SK-N-SH (cell line): ENCODE data around the gene RAB3IL1. TPM values are rescaled to one million over a fixed set of nuclear protein-coding genes. Genes with fewer than 3 reads are reported as not detected.
"Not testable (repeated sequence)": the region's sequence is repeated elsewhere in the genome, so short reads cannot be mapped to it uniquely, and the experiment has no call there.

Source experiments
- CTCF ChIA-PET: fragments of 300-600, 350-600 bp; formaldehyde crosslinking; extraction: SDS; loops from one replicate; lab custom pipeline; 2021; lab: Yijun Ruan, JAX
- POLR2A ChIA-PET: fragments of 350-600 bp; sonication (Branson Sonifier 250); formaldehyde crosslinking; extraction: SDS; loops from one replicate; lab custom pipeline; 2020; ENCODE audit warnings: antibody characterized with exemption, inconsistent platforms; lab: Yijun Ruan, JAX
- DNase-seq: peaks from one replicate; pipeline ENCODE4 v3.0.0; 2012
- H2AFZ ChIP-seq: fragments of 200-600 bp; sonication (generic); 2 replicates; pipeline ENCODE4 v1.8.1; 2016; ENCODE audit warnings: antibody characterized with exemption, mild to moderate bottlenecking, low read depth
- H3F3A ChIP-seq: fragments of 200-600 bp; sonication (generic); replicated peaks from 2 replicates; pipeline ENCODE3; 2016; ENCODE audit warnings: antibody characterized with exemption, mild to moderate bottlenecking; ENCODE audit not compliant: insufficient read depth
- H3K27ac ChIP-seq, 2 experiments: fragments of 200-500 bp in 1 of 2; fragments of 200-600 bp in 1 of 2; sonication (Bioruptor generic) in 1 of 2; sonication (generic), shearing (Covaris generic) in 1 of 2; 2 replicates each; pipeline versions ENCODE4 v1.5.1 to v1.6.1; 2014 to 2016; ENCODE audit warnings: low read depth in 2 of 2, inconsistent platforms in 1 of 2, low read length in 1 of 2, mild to moderate bottlenecking in 1 of 2, mixed read lengths in 1 of 2
- H3K27me3 ChIP-seq: fragments of 200-600 bp; sonication (generic), shearing (Covaris generic); 2 replicates; pipeline ENCODE4 v1.6.1; 2016; ENCODE audit warnings: mixed run types; ENCODE audit not compliant: insufficient read depth
- H3K36me3 ChIP-seq, 2 experiments: fragments of 200-500 bp in 1 of 2; fragments of 200-600 bp in 1 of 2; sonication (Bioruptor generic) in 1 of 2; sonication (generic) in 1 of 2; replicated peaks in 1 of 2; 2 replicates each; pipeline versions ENCODE3 to v1.5.1; 2014 to 2016; ENCODE audit warnings: low read length in 1 of 2, mild to moderate bottlenecking in 1 of 2; ENCODE audit not compliant: insufficient read depth in 2 of 2, control insufficient read depth in 1 of 2
- H3K4me1 ChIP-seq, 2 experiments: fragments of 200-500 bp in 1 of 2; fragments of 200-600 bp in 1 of 2; sonication (Bioruptor generic) in 1 of 2; sonication (generic), shearing (Covaris generic) in 1 of 2; 2 replicates each; pipeline versions ENCODE4 v1.5.1 to v1.6.1; 2014 to 2016; ENCODE audit warnings: low read depth in 1 of 2, low read length in 1 of 2, mixed run types in 1 of 2; ENCODE audit not compliant: insufficient read depth in 2 of 2, control insufficient read depth in 1 of 2
- H3K4me2 ChIP-seq: fragments of 200-600 bp; sonication (generic), shearing (Covaris generic); 2 replicates; pipeline ENCODE4 v1.6.1; 2017; ENCODE audit warnings: mixed run types
- H3K4me3 ChIP-seq, 2 experiments: fragments of 200-500 bp in 1 of 2; fragments of 200-600 bp in 1 of 2; sonication (Bioruptor generic) in 1 of 2; sonication (generic), shearing (Covaris generic) in 1 of 2; 2 replicates each; pipeline versions ENCODE4 v1.5.1 to v1.8.1; 2014 to 2016; ENCODE audit warnings: low read depth in 2 of 2, inconsistent platforms in 1 of 2, low read length in 1 of 2, mild to moderate bottlenecking in 1 of 2, mixed read lengths in 1 of 2, moderate library complexity in 1 of 2
- H3K79me2 ChIP-seq: fragments of 200-600 bp; sonication (generic); 2 replicates; pipeline ENCODE4 v1.8.1; 2017; ENCODE audit warnings: mild to moderate bottlenecking; ENCODE audit not compliant: insufficient read depth
- H3K9ac ChIP-seq: fragments of 200-600 bp; sonication (generic); 2 replicates; pipeline ENCODE4 v1.6.1; 2017; ENCODE audit warnings: mixed run types
- H3K9me2 ChIP-seq: fragments of 200-600 bp; sonication (generic); 2 replicates; pipeline ENCODE4 v1.6.1; 2017; ENCODE audit warnings: mixed run types
- H3K9me3 ChIP-seq: fragments of 200-600 bp; sonication (generic); 2 replicates; pipeline ENCODE4 v1.6.1; 2017; ENCODE audit warnings: mixed run types, mild to moderate bottlenecking, moderate library complexity
- H4K20me1 ChIP-seq: fragments of 200-600 bp; sonication (generic); 2 replicates; pipeline ENCODE4 v1.6.1; 2017; ENCODE audit warnings: mild to moderate bottlenecking, mixed run types; ENCODE audit not compliant: insufficient read depth
- ELF1 ChIP-seq: IDR thresholded peaks from 2 replicates; pipeline ENCODE4 v1.4.0; 2012
- EP300 ChIP-seq, 2 experiments: IDR thresholded peaks; 2 replicates each; pipeline versions ENCODE4 v1.4.0 to v1.6.1; 2012; ENCODE audit warnings: borderline replicate concordance in 1 of 2, low read depth in 1 of 2, low read length in 1 of 2
- FOXJ3 ChIP-seq: sonication (generic); formaldehyde crosslinking; IDR thresholded peaks from 2 replicates; pipeline ENCODE4 v1.5.1; 2020; ENCODE audit warnings: mild to moderate bottlenecking, missing genetic modification reagents
- GATA2 ChIP-seq: sonication (generic); formaldehyde crosslinking; IDR thresholded peaks from 2 replicates; pipeline ENCODE4 v1.5.0; 2020; ENCODE audit warnings: mild to moderate bottlenecking, missing genetic modification reagents
- JUND ChIP-seq: IDR thresholded peaks from 2 replicates; pipeline ENCODE4 v1.4.0; 2012
- POLR2AphosphoS5 ChIP-seq: IDR thresholded peaks from 2 replicates; pipeline ENCODE4 v1.6.1; 2012; ENCODE audit warnings: low read depth, low read length
- RAD21 ChIP-seq: IDR thresholded peaks from 2 replicates; pipeline ENCODE4 v1.6.1; 2012; ENCODE audit warnings: mild to moderate bottlenecking, low read length
- SMC3 ChIP-seq: IDR thresholded peaks from 2 replicates; pipeline ENCODE4 v1.6.1; 2012; ENCODE audit warnings: low read depth, low read length, improper control_type of control experiment
- TEAD4 ChIP-seq: IDR thresholded peaks from 2 replicates; pipeline ENCODE4 v1.4.0; 2012; ENCODE audit warnings: mild to moderate bottlenecking, borderline replicate concordance; ENCODE audit not compliant: insufficient read depth
- YY1 ChIP-seq: IDR thresholded peaks from 2 replicates; pipeline ENCODE4 v1.4.0; 2012; ENCODE audit warnings: low read depth, mild to moderate bottlenecking
- WGBS: methylation state at CpG from one replicate; pipeline ENCODE4 v1.1.6; 2017; ENCODE audit warnings: low lambda C conversion rate; 5-methylcytosine and 5-hydroxymethylcytosine counted together
- polyA plus RNA-seq, 3 experiments: library from polyadenylated mRNA; depleted of rRNA; stranded (reverse); fragments of >200 nt; gene quantifications; 2 replicates each; pipeline ENCODE4 v1.2.3, GENCODE V29; 2012
- TF ChIP-seq, protein P1 (sequence below): fragments of 150-350 bp; IDR thresholded peaks from 2 replicates; pipeline ENCODE4 v1.6.1; 2017; ENCODE audit warnings: antibody characterized with exemption, low read length, low read depth, borderline replicate concordance
- TF ChIP-seq, protein P2 (sequence below): IDR thresholded peaks from 2 replicates; pipeline ENCODE4 v1.4.0; 2012; ENCODE audit warnings: low read depth, borderline replicate concordance

Gene RAB3IL1
- polyA plus RNA-seq, 1 of the 3 experiments (the other 2 are of a cell fraction), result 10.2 TPM

DNA sequence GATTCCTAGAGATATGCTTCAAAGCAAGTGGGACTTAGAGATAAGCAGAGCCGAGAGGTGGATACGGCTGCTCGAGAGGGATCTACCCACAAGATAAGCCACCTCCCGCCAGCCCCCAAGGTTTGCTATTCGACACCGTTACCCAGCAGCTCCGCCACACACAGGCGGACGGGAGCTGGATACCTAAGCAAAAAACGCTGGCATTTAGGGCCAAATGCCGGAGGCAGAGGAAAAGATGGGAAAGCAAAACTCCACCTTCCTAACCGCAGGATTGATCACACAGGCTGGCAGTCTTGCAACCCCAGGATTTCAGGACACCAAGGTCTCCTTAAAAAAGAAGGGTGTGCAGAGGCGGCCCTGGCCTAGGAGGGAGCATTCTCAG lies 49.4 kb upstream of the RAB3IL1 start:
- Histone ChIP-seq H3K4me2 (peak overlapping the region; percentile 88), H3K4me3 (peak overlapping the region; percentile 99), H3K27ac (peak overlapping the region; percentile 94 to 97), H3K9me2 (no peaks in the 10 kb centered on the region), H3K27me3 (no peaks in the 10 kb centered on the region), H3K79me2 (peaks cover 43% of the 10 kb centered on the region), H3F3A (peaks cover 68% of the 10 kb centered on the region), H3K4me1 (peaks cover 37 to 49% of the 10 kb centered on the region in 2 experiments), H3K9me3 (no peaks in the 10 kb centered on the region), H2AFZ (no peak overlapping the region), H3K36me3 (peaks cover 31 to 34% of the 10 kb centered on the region in 2 experiments), H3K9ac (peak overlapping the region; percentile 95), H4K20me1 (peaks cover 44% of the 10 kb centered on the region)
- under 1% methylated on average over 13 of the region's 13 CpGs for WGBS
- ChIA-PET POLR2A (interaction anchor here (0.6 to 5.2 kb wide), 7 partner anchors 10 to 115 kb away, joined by 3 to 76 read pairs (median 15); partner anchors contain the start of gene BEST1), CTCF (interaction anchor here (1.3 to 11.7 kb wide), 5 partner anchors 10 to 141 kb away, joined by 5 to 64 read pairs (median 46); no protein-coding TSS in a partner anchor)
- DNase-seq, result peak; percentile 45
- TF ChIP-seq POLR2AphosphoS5, result 0 out of 2 replicates have a peak, but pooled peaks have one; percentile 11
- TF ChIP-seq GATA2, result no peak
- TF ChIP-seq FOXJ3 (CRISPR knock-in tag), result no peak
- no peak for TF ChIP-seq RAD21
- no peak for TF ChIP-seq SMC3
- no peak for TF ChIP-seq ELF1

DNA sequence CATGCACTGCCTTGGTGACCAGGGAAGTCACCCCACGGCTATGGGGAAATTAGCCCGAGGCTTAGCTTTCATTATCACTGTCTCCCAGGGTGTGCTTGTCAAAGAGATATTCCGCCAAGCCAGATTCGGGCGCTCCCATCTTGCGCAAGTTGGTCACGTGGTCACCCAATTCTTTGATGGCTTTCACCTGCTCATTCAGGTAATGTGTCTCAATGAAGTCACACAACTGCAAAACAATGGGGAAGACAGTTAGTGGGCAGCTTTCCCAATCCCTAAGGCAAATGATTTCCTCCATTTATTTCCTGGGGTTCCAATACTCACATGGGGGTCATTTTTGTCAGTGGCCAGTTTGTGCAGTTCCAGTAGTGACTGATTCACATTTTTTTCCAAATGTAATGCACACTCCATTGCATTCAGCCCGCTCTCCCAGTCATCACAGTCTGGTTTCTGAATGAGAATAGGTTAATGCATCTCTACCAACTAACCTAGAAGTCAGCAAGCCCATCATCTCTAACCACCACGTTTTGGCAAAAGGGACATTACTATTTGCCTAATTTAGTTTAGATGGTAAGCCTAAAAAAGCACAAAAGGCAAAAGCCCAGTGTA lies 47.4 kb upstream of the RAB3IL1 start:
- WGBS, result 76% methylated on average over 9 of the region's 9 CpGs
- peak overlapping the region; percentile 99 for H3K4me3 ChIP-seq
- peaks cover 27 to 30% of the 10 kb centered on the region in 2 experiments for H3K4me1 ChIP-seq
- peaks cover 44% of the 10 kb centered on the region for H4K20me1 ChIP-seq
- H3K36me3 ChIP-seq, result peaks cover 31 to 34% of the 10 kb centered on the region in 2 experiments
- H3K27me3 ChIP-seq, DNase-seq, H2AFZ ChIP-seq, H3K9me3 ChIP-seq, H3K27ac ChIP-seq, H3K9me2 ChIP-seq: not testable (repeated sequence)
- peak overlapping the region; percentile 88 for H3K4me2 ChIP-seq
- ChIA-PET POLR2A (interaction anchor here (1.4 to 5.2 kb wide), 3 partner anchors 14 to 15 kb away, joined by 4 to 76 read pairs (median 18); partner anchors contain the start of gene BEST1), CTCF (interaction anchor here (1.5 to 11.7 kb wide), 5 partner anchors 15 to 143 kb away, joined by 6 to 64 read pairs (median 7); no protein-coding TSS in a partner anchor)
- peaks cover 50% of the 10 kb centered on the region for H3F3A ChIP-seq
- peaks cover 43% of the 10 kb centered on the region for H3K79me2 ChIP-seq
- H3K9ac ChIP-seq, result peak overlapping the region; percentile 95; the same call in 1 of the 2 replicates

DNA sequence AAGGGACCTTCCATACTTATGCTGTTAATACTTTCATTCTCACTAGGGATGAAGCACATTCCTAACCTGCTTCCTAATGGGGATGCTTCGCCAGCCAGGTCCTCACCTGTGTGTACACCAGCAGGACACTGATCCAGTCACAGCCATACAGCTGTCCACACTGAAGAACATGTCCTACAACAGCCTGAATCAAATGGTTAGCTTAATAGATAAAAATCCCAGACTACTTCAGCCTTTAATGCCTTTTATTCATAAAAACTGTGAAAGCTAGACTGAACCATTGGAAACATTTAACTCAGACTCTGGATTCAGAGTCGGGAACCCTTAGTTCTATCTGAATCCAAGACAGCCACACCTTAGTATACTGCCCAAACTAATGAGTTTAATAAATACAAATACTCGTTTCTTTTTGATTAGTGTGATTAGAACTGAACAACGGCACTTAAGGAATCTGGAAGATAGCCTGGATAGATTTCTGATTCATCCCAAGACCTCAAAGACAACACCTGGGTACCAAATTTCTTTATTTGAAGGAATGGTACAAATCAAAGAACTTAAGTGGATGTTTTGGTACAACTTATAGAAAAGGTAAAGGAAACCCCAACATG lies 46.8 kb upstream of the RAB3IL1 start:
- TF ChIP-seq TEAD4 (no peak), EP300 (IDR thresholded peaks at IDR 0.05; ENCODE audit: borderline replicate concordance in 1 of 2, low read depth in 1 of 2, low read length in 1 of 2) (no peak), YY1 (no peak), JUND (no peak)
- TF ChIP-seq, protein P1, sequence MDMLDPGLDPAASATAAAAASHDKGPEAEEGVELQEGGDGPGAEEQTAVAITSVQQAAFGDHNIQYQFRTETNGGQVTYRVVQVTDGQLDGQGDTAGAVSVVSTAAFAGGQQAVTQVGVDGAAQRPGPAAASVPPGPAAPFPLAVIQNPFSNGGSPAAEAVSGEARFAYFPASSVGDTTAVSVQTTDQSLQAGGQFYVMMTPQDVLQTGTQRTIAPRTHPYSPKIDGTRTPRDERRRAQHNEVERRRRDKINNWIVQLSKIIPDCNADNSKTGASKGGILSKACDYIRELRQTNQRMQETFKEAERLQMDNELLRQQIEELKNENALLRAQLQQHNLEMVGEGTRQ, result no peak
- TF ChIP-seq, protein P2, sequence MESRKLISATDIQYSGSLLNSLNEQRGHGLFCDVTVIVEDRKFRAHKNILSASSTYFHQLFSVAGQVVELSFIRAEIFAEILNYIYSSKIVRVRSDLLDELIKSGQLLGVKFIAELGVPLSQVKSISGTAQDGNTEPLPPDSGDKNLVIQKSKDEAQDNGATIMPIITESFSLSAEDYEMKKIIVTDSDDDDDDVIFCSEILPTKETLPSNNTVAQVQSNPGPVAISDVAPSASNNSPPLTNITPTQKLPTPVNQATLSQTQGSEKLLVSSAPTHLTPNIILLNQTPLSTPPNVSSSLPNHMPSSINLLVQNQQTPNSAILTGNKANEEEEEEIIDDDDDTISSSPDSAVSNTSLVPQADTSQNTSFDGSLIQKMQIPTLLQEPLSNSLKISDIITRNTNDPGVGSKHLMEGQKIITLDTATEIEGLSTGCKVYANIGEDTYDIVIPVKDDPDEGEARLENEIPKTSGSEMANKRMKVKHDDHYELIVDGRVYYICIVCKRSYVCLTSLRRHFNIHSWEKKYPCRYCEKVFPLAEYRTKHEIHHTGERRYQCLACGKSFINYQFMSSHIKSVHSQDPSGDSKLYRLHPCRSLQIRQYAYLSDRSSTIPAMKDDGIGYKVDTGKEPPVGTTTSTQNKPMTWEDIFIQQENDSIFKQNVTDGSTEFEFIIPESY, result no peak
- Histone ChIP-seq H3K4me3 (peak overlapping the region in 1 of 2 experiments; percentile 99; a peak in 1 of 4 replicates), H3K27me3 (no peaks in the 10 kb centered on the region), H3K9ac (no peak overlapping the region), H3F3A (peaks cover 44% of the 10 kb centered on the region), H3K4me2 (peak overlapping the region; percentile 88), H3K27ac (peak overlapping the region in 1 of 2 experiments; percentile 13; a peak in 1 of 4 replicates), H3K79me2 (peaks cover 43% of the 10 kb centered on the region), H4K20me1 (peaks cover 44% of the 10 kb centered on the region), H2AFZ (no peak overlapping the region), H3K9me2 (no peaks in the 10 kb centered on the region), H3K9me3 (no peaks in the 10 kb centered on the region), H3K36me3 (peaks cover 31 to 34% of the 10 kb centered on the region in 2 experiments), H3K4me1 (peaks cover 24 to 27% of the 10 kb centered on the region in 2 experiments)
- 84% methylated on average over 4 of the region's 4 CpGs for WGBS
- DNase-seq, result no peak
- ChIA-PET CTCF (interaction anchor here (1.9 to 11.7 kb wide), 4 partner anchors 17 to 118 kb away, joined by 7 to 64 read pairs (median 31); no protein-coding TSS in a partner anchor), POLR2A (interaction anchor here (1.4 to 3.0 kb wide), 2 partner anchors 13 to 14 kb away, joined by 4 to 18 read pairs; partner anchors contain the start of gene BEST1)
